ENCODE measurements around the gene FILIP1L.

GRCh38 chr3:100087198-100087597 lies 27.1 kb downstream of the FILIP1L start:
- no peak for TF ChIP-seq CTCF (IDR thresholded peaks at IDR 0.05)
- no peak for TF ChIP-seq POLR2A (IDR thresholded peaks at IDR 0.05)

Data from breast epithelium (tissue), 3 donors.